ENCODE measurements around the gene MMGT1.

MMGT1 gene

DNA sequence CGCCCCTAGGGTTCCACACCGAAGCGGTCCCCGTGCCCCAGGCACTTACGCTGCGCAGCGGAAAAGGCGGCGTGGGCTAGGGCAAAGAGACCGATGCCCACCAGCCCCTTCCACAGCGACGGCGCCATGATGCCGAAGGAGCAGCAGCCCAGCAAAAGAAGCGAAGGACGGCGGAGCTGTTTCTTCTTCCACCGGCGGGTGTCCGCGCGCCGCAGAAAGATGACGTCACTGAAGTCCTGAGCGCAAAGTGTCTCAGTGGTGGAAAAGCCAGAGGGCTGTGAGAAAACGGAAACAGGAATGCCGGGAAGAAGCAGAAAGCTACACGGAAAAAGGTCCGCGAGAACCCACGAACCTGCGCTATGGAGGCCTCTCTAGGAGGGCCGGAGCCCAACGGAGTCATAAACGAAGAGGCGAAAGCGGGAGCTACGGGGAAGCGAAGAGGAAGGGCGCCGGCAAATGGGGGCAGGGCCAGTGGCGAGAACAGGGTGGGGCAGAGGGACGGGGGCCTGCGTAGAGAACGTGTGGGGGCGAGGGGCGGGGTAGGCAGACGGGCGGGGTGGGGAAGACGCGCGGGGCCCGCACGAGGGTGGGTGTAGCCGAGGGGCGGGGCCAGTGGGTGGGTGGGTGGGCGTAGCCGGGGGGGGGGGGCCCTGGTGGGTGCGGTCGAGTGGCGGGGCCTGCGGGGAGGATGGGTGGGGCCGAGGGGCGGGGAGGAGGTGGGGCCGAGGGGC is at the start of gene MMGT1:
Gene MMGT1, minus strand, starts transcription at position 441 of the 731 bp plus-strand sequence. Its CDS starts 313 bp downstream, at position 128.
- peak; percentile 71 for DNase-seq

GRCh38 chrX:136021903-136022302 is 48.1 kb upstream of the MMGT1 start:
- no peak for DNase-seq

GRCh38 chrX:136021160-136021559 is 47.4 kb upstream of the MMGT1 start:
- no peak for DNase-seq

DNA sequence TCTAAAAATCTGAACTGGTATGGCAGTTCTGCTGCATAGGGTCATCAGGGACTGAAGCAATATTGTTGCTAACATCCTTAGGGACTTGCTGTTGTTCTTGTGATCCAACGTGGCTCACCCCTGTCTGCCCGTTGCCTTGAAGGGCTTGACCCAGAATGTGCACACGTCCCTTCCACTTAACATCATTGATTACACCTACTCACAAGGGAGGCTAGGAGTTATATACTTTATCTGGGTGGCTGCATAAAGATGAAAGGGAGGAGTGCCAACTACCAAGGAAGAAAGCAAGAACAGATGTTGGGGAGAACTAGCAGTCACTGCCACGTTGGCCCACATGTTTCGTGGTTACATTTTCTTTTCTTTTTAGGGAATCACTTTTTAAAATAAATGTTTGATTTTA is 45.4 kb upstream of the MMGT1 start:
- DNase-seq: no peak

DNA sequence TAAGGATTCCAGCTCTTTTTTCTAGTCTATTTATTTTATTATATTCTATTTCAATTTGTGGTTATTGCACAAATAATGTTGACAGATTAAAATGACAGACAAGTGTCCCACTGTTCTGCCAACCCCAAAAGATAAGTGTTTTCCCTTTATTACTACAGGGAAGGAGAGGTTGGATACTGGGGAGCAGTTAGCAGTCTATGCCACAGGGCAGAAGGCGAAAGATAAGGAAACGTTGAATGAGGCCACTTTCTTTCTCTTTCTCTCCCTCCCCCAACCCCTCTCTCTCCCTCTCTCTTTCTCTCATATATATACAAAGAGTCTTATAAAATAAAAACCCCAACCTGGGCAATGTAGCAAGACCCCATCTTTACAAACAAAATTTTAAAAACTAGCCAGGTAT is 43.1 kb upstream of the MMGT1 start:
- DNase-seq: no peak

DNA sequence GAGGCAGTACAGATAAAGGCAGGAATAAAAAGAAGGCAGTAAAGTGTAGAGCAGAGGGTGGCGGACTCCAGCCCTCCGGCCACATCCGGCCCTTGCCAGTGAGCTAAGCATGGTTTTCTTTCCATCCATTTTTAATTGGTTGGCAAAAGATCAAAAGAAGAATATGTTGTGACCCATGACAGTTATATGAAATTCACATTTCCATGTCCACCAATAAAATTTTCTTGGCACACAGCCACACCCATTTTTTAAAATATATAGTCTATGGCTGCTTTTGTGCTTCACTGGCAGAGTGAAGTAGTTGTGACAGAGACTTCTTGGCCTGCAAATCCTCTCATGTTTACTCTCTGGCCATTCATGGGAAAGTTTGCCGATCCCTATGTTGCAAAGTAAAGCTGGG is 41.2 kb upstream of the MMGT1 start:
- no peak for DNase-seq

DNA sequence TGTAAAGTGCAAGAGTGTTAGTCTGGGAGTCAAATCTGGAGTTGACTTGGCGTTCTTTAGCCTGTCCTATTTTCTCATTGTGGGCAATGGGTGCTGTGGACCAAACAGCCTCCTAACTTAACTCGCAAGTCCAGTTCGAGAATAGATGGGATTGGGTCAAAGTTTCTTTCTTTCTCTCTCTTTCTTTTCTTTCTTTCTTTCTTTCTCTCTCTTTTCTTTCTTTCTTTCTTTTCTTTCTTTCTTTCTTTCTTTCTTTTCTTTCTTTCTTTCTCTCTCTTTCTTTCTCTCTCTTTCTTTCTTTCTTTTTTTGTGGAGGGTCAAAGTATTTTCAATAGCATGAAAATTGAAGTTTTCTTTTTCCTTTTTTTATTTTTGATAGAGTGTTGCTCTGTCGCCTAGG is 14.5 kb upstream of the MMGT1 start:
- no peak for DNase-seq

GRCh38 chrX:135985973-135986310 is 12.2 kb upstream of the MMGT1 start:
- no peak for DNase-seq

GRCh38 chrX:135985157-135985972 is 11.6 kb upstream of the MMGT1 start, which contains the start of gene SLC9A6:
SLC9A6 (plus strand) TSS chrX:135985435; CDS start chrX:135985659, 224 bp downstream.
- DNase-seq: peak; percentile 11

GRCh38 chrX:135984791-135985156 is 11.0 kb upstream of the MMGT1 start:
- DNase-seq: no peak

- DNase-seq: no peak
Observed at GRCh38 chrX:135984256-135984655, 10.5 kb upstream of the MMGT1 start.

GRCh38 chrX:135982860-135983259 is 9.1 kb upstream of the MMGT1 start:
- DNase-seq: peak; percentile 1

DNA sequence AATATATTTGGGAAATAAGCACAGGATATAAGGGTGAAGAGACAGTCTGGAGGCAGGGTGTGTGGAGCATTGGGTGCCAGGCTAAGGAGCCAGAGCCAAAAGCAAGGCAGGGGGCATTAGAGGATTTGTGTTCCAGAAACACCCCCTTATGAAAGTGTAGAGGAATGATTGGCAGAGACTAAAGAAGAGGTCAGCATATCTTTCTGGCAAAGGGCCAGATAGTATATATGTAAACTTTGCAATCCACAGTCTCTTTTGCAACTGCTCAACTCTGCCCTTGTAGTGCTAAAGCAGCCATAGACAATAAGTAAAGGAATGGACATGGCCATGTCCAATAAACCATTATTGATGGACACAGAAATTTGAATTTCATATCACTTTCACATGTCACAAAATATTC is 7.9 kb upstream of the MMGT1 start:
- peak; percentile 1 for DNase-seq

- DNase-seq: no peak
Observed at GRCh38 chrX:135981010-135981409, 7.2 kb upstream of the MMGT1 start.

DNA sequence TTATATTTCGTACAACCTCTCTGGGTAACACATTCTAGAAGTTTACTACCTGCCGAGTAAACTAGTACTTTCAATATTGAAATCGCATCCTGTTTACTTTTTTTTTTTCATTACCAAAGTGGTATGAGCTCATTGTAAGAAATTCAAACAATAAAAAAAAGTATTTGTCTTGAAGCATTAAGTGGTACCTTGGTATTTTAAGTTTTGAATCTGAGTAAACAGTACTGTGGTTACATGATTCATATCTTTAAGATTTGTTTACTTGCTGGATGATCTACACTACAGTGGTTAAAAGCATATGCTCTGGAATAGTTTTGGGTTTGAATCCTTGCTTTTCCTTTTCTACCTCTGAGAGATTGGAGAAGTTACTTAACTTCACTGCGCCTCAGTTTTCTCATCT is 3.8 kb upstream of the MMGT1 start:
- no peak for DNase-seq

DNA sequence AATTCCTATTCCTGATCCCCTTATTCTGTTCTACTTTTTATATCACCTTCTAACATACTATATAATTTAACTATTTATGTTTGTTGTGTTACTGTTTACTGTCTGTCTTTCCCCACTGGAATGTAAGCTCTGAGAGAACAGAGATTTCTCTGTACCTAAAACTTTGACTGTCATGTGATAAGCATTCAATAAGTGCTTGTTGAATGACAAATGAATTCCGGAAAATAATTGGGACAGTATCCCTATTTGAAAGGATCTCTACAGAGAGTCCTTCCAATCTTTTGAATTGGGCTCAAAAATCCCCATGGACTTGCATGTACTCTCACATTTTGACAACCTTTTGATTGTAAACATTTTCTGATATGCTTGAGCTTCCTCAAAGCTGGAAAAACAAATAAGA is 1.6 kb upstream of the MMGT1 start:
- no peak for DNase-seq

DNA sequence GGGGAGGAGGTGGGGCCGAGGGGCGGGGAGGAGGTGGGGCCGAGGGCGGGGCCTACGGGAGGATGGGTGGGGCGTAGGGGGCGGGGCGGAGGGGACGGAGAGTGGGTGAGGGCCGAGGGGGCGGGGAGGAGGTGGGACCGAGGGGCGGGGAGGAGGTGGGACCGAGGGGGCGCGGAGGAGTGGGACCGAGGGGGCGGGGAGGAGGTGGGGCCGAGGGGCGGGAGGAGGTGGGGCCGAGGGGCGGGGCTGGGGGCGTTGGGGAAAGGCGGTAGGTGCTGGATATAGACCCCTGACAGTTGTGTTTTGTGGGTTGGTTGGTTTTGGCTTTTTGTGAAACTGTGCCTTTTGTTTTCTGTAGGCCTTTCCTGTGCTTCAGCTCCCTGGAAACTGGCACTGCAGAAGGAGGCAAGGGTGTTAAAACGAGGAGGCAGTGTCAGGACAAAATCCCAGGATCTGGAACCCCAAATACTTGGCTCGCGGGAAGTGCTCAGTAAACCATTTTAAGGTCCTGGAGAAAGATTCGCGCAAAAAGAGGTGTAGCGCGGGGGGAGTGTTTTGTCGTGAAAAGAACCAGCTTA is 580 bp upstream of the MMGT1 start:
- DNase-seq: peak; percentile 3

- DNase-seq: no peak
Observed at GRCh38 chrX:135973025-135973547, 702 bp downstream of the MMGT1 start.

DNA sequence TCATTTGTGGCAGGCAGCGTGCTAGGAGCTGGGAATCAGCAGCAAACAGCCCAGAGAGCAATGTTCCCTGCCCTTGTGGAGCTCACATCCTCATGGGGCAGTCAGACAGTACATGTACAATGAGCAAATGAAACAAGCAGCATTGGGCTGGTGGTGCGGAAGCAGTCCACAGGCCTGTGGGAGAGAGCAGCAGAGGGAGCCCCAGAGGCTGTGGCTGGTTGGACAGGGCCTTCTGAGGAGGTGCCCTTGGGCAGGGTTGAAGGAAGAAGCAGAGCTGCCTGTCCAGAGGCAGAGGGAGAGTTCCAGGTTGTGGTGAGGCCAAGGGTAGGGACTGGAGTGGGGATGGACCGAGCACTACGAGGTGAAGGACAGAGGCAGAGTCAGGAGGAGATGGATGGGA is 22.5 kb downstream of the MMGT1 start:
- DNase-seq: no peak

- DNase-seq: no peak
Observed at GRCh38 chrX:135944486-135944885, 29.3 kb downstream of the MMGT1 start.

GRCh38 chrX:135931644-135932487 is 41.9 kb downstream of the MMGT1 start:
- no peak for DNase-seq

DNA sequence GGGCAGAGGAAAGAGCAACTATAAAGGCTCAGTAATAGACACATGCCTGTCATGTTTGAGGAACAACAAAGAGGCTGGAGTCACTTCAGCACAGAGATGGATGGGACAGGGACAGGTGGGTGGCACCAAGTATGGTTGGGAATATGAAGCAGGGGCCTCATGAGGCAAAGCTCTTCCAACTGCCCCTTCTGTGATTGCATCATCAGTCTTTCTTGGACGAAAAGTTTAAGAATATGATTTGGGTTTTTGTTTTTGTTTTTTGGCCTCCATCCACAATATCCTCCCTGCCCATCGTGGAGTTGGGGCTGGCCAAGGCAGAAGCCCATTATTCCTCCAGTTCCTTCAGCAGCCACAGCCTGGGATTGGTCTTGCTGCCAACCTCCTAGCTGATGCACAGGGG is 45.9 kb downstream of the MMGT1 start:
- DNase-seq: no peak

DNA sequence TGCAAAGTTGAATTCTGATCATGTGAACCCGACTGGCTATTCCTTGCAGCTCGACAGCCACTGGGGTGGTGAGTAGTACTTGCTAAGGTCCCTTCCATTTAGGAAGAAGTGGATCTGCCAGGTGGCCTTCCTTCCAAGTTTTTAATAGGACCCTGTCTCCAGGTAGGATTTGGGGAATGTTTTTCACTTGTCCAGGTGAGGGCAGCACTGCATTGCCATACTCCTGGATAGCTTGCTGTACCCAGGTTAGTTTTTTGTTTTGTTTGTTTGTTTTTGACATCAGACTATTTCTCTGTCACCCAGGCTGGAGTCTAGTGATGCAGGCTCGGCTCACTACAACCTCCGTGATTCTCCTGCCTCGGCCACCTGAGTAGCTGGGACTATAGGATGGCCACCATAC is 50.4 kb downstream of the MMGT1 start:
- no peak for DNase-seq
